KMS-11 (cell line): Measurements from ENCODE around the gene EPS8.

ENCODE experiments used
- H2AFZ ChIP-seq: fragments of 200-600 bp; sonication (generic); 2 replicates; pipeline ENCODE4 v1.6.1; 2016; ENCODE audit warnings: antibody characterized with exemption, mixed run types, low read depth
- H3K27ac ChIP-seq: fragments of 200-600 bp; sonication (generic); 2 replicates; pipeline ENCODE4 v1.6.1; 2016; ENCODE audit warnings: mild to moderate bottlenecking, mixed run types
- H3K27me3 ChIP-seq: fragments of 200-600 bp; sonication (generic); 2 replicates; pipeline ENCODE4 v1.6.1; 2017; ENCODE audit warnings: mild to moderate bottlenecking, low read depth, mixed run types, moderate library complexity; ENCODE audit not compliant: insufficient read depth
- H3K36me3 ChIP-seq: fragments of 200-600 bp; sonication (generic); 2 replicates; pipeline ENCODE4 v1.6.1; 2017; ENCODE audit warnings: mild to moderate bottlenecking, mixed run types; ENCODE audit not compliant: insufficient read depth
- H3K4me1 ChIP-seq: fragments of 200-600 bp; sonication (generic); 2 replicates; pipeline ENCODE4 v1.6.1; 2016; ENCODE audit warnings: mild to moderate bottlenecking, low read depth, mixed run types; ENCODE audit not compliant: poor library complexity, severe bottlenecking
- H3K4me2 ChIP-seq: fragments of 200-600 bp; sonication (generic); 2 replicates; pipeline ENCODE4 v1.7.0; 2016; ENCODE audit warnings: mild to moderate bottlenecking, mixed run types
- H3K4me3 ChIP-seq: fragments of 200-600 bp; sonication (generic); IDR thresholded peaks from 2 replicates; pipeline ENCODE4 v1.6.1; 2017; ENCODE audit warnings: low read depth, low read length, mixed read lengths; ENCODE audit not compliant: insufficient read depth
- H3K79me2 ChIP-seq: fragments of 200-600 bp; sonication (generic); 2 replicates; pipeline ENCODE4 v1.6.1; 2016; ENCODE audit warnings: low read depth, mixed run types; ENCODE audit not compliant: insufficient read depth
- H3K9ac ChIP-seq: fragments of 200-600 bp; sonication (generic); 2 replicates; pipeline ENCODE4 v1.6.1; 2016; ENCODE audit warnings: mild to moderate bottlenecking, mixed run types
- H4K20me1 ChIP-seq: fragments of 200-600 bp; sonication (generic); 2 replicates; pipeline ENCODE4 v1.6.1; 2016; ENCODE audit warnings: mild to moderate bottlenecking, mixed run types; ENCODE audit not compliant: insufficient read depth
- CTCF ChIP-seq: fragments of 200-600 bp; sonication (generic); conservative IDR thresholded peaks from 2 replicates; pipeline ENCODE4 v1.6.1; 2017; ENCODE audit warnings: low read depth, mild to moderate bottlenecking, antibody characterized with exemption, low read length, moderate library complexity, mixed read lengths

Gene EPS8

DNA sequence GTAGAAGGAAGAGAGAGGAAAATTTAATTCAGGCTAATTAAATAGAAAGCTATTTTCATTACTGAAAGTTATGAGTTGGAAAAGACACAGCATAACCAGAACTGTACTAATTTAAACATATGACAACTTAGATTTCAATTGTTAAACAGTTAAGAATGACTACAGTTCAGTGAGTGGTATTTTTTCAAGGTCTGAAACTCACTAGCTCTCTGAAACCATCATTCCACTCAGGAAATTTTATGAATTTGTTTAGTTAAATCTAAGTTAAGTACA, 62.4 kb downstream of the EPS8 start:
- Histone ChIP-seq H3K27ac (no peak overlapping the region), H3K4me2 (no peak overlapping the region)
- TF ChIP-seq CTCF, result no peak

DNA sequence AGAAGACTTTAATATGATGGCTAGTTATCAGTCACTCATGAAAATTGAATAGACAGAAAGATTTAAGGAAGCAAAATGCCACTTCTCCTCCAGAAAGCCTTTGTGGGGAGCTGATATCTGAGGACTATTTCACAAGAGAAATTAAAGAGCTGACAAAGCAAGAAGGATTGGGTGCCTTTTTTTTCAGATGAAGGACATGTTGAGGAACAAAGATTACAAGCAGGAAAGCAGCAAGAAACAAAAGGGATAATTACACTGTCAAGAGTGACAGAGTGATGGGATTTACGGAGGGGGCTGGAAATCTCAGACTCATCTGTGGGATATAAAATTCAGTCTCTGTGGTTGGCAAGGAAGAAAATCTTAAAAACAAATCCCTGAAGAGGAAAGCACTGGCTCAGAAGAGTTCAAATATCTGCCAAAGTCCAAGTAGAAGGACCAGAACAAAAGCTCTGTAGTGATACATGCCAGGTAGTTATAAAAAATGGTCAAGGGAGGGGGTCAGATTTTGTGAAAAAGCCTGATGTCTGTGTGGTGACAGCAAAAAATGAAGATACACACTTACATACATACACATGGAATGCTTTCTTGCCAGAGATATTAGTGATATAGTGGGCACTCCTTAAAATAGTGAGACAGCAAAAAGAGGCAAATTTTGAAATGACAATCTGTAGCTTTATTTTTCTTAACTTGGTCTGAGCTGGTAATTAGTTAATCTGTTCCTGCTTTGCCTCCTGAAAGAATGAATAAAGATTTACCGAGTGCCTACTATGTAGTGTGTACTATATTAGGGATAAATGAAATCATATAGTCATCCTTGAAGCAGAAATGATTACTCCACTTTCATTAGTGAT, 62.9 kb downstream of the EPS8 start:
- no peak for TF ChIP-seq CTCF
- no peaks in the 10 kb centered on the region for H4K20me1 ChIP-seq
- no peak overlapping the region for H3K4me2 ChIP-seq
- H3K4me1 ChIP-seq, result no peaks in the 10 kb centered on the region
- no peaks in the 10 kb centered on the region for H3K79me2 ChIP-seq
- H3K27me3 ChIP-seq, result no peaks in the 10 kb centered on the region
- no peak overlapping the region for H3K4me3 ChIP-seq
- H3K27ac ChIP-seq, result no peak overlapping the region
- H3K36me3 ChIP-seq, result no peaks in the 10 kb centered on the region
- no peak overlapping the region for H3K9ac ChIP-seq
- no peak overlapping the region for H2AFZ ChIP-seq

More for the DNA sequence above, 62.4 kb downstream of the EPS8 start:
- no peaks in the 10 kb centered on the region for H3K79me2 ChIP-seq
- H3K4me3 ChIP-seq, result no peak overlapping the region
- no peaks in the 10 kb centered on the region for H3K4me1 ChIP-seq
- H2AFZ ChIP-seq, result no peak overlapping the region
- no peaks in the 10 kb centered on the region for H3K36me3 ChIP-seq
- H4K20me1 ChIP-seq, result no peaks in the 10 kb centered on the region
- H3K27me3 ChIP-seq, result no peaks in the 10 kb centered on the region
- H3K9ac ChIP-seq, result no peak overlapping the region

GRCh38 chr12:15722951-15723350, 66.2 kb downstream of the EPS8 start:
- no peaks in the 10 kb centered on the region for H3K27me3 ChIP-seq
- H3K36me3 ChIP-seq, result no peaks in the 10 kb centered on the region
- no peak overlapping the region for H3K4me3 ChIP-seq
- H3K4me2 ChIP-seq, result no peak overlapping the region
- H3K79me2 ChIP-seq, result no peaks in the 10 kb centered on the region
- H4K20me1 ChIP-seq, result no peaks in the 10 kb centered on the region
- no peak overlapping the region for H2AFZ ChIP-seq
- H3K4me1 ChIP-seq, result no peaks in the 10 kb centered on the region
- H3K27ac ChIP-seq, result no peak overlapping the region
- no peak for TF ChIP-seq CTCF
- H3K9ac ChIP-seq, result no peak overlapping the region

DNA sequence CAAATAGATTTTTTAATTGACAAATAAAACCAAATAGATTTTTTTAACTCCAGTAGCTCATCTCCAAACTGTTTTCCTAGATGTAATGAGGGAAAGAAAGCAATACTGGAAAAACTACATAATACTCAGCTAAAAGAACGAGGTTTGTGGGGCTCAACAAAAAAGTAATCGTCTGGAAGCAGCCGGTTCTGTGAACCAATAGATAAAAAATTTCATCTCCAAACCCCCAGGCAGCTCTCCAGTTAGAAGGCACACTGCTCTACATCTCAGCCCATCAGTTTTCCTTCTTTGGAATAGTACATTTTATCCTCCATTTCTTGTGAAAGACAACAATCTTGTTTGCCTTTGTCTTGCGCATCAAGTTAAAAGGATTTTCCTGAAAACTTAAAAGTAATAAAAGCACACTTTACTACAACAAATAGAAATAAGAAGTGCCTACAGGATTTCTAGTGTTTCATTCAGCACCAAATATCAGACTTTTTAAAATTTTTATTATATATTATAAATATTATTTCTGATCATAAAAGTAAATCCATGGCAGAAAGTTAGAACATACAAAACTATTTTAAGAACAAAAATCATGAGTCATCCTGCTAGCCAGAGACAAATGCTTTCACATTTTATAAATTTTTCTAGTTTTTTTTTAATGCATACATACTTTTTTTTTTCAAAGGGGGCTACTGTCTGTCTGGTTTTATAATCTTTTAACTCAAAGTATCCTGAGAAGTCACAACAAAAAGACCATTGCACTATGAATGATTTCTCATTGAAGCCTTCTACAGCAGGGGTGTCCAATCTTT, 67.7 kb downstream of the EPS8 start:
- no peak overlapping the region for H3K4me3 ChIP-seq
- H3K9ac ChIP-seq, result no peak overlapping the region
- no peak overlapping the region for H2AFZ ChIP-seq
- H3K4me2 ChIP-seq, result no peak overlapping the region
- no peak for TF ChIP-seq CTCF
- no peaks in the 10 kb centered on the region for H3K4me1 ChIP-seq
- no peaks in the 10 kb centered on the region for H3K79me2 ChIP-seq
- no peaks in the 10 kb centered on the region for H3K36me3 ChIP-seq
- H3K27ac ChIP-seq, result no peak overlapping the region
- no peaks in the 10 kb centered on the region for H3K27me3 ChIP-seq
- H4K20me1 ChIP-seq, result no peaks in the 10 kb centered on the region
